NT2/D1 (cell line): ENCODE data around the gene DCLK1.

Experiments used
- DNase-seq: peaks from one replicate; pipeline ENCODE4 v3.0.0-alpha.2; 2011; ENCODE audit warnings: low read depth, low spot score
- H3K27me3 ChIP-seq: 2 replicates; pipeline ENCODE4 v1.6.0; 2011; ENCODE audit warnings: mild to moderate bottlenecking; ENCODE audit not compliant: insufficient read length, insufficient read depth
- H3K36me3 ChIP-seq: 2 replicates; pipeline ENCODE4 v1.6.1; 2011; ENCODE audit warnings: mild to moderate bottlenecking, low read length, mixed read lengths; ENCODE audit not compliant: insufficient read depth, insufficient read length
- H3K4me1 ChIP-seq: 2 replicates; pipeline ENCODE4 v1.5.1; 2011; ENCODE audit not compliant: insufficient read depth, insufficient read length
- H3K4me3 ChIP-seq: 2 replicates; pipeline ENCODE4 v1.5.1; 2011; ENCODE audit warnings: low read depth; ENCODE audit not compliant: insufficient read length
- H3K9ac ChIP-seq: 2 replicates; pipeline ENCODE4 v1.6.0; 2011; ENCODE audit warnings: low read depth; ENCODE audit not compliant: insufficient read length
- H3K9me3 ChIP-seq: 2 replicates; pipeline ENCODE4 v1.5.1; 2011; ENCODE audit warnings: mild to moderate bottlenecking, low read length; ENCODE audit not compliant: insufficient read depth
- SUZ12 ChIP-seq: IDR thresholded peaks from 2 replicates; pipeline ENCODE4 v1.6.1; 2011; ENCODE audit not compliant: insufficient read length, insufficient read depth; ENCODE audit errors: extremely low read depth
- YY1 ChIP-seq: IDR thresholded peaks from 2 replicates; pipeline ENCODE4 v1.6.1; 2011; ENCODE audit not compliant: insufficient read length, insufficient read depth
- ZNF274 ChIP-seq: IDR thresholded peaks from 2 replicates; pipeline ENCODE4 v1.6.1; 2011; ENCODE audit warnings: mild to moderate bottlenecking, low read depth, low read length

DCLK1 gene

DNA sequence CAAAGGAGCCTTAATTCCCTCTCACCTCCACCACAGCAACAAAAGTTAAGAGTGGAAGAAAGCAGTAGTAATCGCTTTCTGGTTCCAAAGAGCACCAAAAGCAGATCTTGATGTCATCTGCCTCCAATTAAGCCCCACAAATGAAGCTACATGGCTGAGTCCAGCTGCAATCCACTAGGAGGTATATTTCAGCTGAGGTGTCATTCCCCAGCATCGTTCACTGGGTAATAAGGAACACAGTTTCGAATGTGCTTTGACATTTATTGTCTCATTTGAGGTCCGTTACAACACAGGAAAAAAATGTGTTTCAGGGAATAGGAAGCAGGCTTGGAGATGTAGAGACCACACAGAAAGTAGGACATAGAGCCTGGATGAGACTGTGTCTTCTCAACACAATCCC is 190.4 kb downstream of the DCLK1 start:
- Histone ChIP-seq H3K36me3 (no peaks in the 10 kb centered on the region), H3K9me3 (peaks cover 11% of the 10 kb centered on the region; the same call in 1 of the 2 replicates), H3K9ac (no peak overlapping the region), H3K4me1 (no peaks in the 10 kb centered on the region), H3K27me3 (no peaks in the 10 kb centered on the region), H3K4me3 (no peak overlapping the region)
- TF ChIP-seq SUZ12, result no peak
- no peak for TF ChIP-seq ZNF274
- TF ChIP-seq YY1, result no peak
- DNase-seq, result no peak

- H3K4me3 ChIP-seq, result no peak overlapping the region
- H3K9ac ChIP-seq, result no peak overlapping the region
- H3K36me3 ChIP-seq, result no peaks in the 10 kb centered on the region
- no peak for DNase-seq
- H3K4me1 ChIP-seq, result no peaks in the 10 kb centered on the region
- no peaks in the 10 kb centered on the region for H3K27me3 ChIP-seq
- no peak for TF ChIP-seq ZNF274
- TF ChIP-seq SUZ12, result no peak
- TF ChIP-seq YY1, result no peak
- H3K9me3 ChIP-seq, result peaks cover 31% of the 10 kb centered on the region
Measured at GRCh38 chr13:35936246-35936978, 194.8 kb downstream of the DCLK1 start.

GRCh38 chr13:35930665-35931631 is 200.2 kb downstream of the DCLK1 start:
- no peaks in the 10 kb centered on the region for H3K4me1 ChIP-seq
- H3K27me3 ChIP-seq, result no peaks in the 10 kb centered on the region
- H3K36me3 ChIP-seq, result no peaks in the 10 kb centered on the region
- TF ChIP-seq YY1 (no peak), ZNF274 (no peak), SUZ12 (no peak)
- no peak overlapping the region for H3K9ac ChIP-seq
- no peak for DNase-seq
- H3K9me3 ChIP-seq, result peaks cover 52% of the 10 kb centered on the region
- H3K4me3 ChIP-seq, result no peak overlapping the region

DNA sequence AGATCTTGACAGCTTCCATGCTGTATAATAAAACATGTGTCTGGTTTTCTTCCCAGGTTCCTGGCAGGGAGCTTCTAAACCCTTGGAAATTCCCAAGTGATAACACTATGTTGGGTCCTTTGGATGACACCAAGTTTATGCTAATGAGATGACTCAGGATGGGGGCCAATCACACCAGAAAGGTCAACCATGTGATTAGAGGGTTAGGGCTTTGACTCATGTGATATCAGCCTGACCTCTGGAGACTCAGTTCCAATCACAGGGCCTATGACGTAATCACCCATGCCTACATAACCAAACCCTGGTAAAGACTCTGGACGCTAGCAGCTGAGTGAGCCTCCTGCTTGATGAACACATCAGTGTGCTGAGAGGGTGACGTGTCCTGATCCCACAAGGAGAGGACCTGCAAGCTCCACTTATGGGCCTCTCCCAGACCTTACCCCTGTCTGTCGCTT is 203.6 kb downstream of the DCLK1 start:
- TF ChIP-seq YY1, result no peak
- TF ChIP-seq ZNF274, result no peak
- TF ChIP-seq SUZ12, result no peak
- H3K4me3 ChIP-seq, result no peak overlapping the region
- peaks cover 33% of the 10 kb centered on the region for H3K9me3 ChIP-seq
- no peaks in the 10 kb centered on the region for H3K27me3 ChIP-seq
- DNase-seq, result no peak
- H3K36me3 ChIP-seq, result no peaks in the 10 kb centered on the region
- H3K4me1 ChIP-seq, result no peaks in the 10 kb centered on the region
- H3K9ac ChIP-seq, result no peak overlapping the region

DNA sequence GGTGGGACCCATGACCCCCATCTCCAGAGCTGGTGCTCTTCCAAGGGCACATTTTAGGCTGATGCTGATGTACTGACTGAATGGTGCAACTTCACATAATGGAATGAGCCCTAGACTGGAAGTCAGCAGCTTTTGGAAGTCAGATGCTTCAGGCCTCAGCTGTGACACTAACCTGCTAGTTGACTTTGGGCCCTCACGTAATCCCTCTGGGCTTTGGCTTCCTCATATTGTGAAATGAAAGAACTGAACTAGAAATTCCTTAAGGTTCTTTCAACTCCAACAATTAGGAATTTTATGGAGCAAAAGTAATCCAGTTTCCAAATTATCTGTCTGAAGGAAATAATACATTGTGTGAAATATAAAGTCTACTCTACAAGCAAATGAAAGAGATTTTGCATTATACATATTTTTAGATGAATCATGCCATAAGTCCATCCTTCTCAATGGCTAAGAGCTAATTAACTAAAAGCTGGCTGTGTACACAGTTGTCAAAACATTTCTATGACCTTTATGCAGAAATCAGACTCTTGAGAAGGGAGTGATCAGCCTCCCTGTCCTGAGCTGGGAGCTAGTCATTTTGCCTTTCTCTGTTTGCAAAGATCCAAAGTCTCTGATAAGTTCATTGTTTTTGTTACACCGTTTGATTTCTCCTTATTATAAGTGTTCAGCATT is 204.2 kb downstream of the DCLK1 start:
- Histone ChIP-seq H3K9me3 (peaks cover 27% of the 10 kb centered on the region), H3K4me1 (no peaks in the 10 kb centered on the region), H3K9ac (no peak overlapping the region), H3K27me3 (no peaks in the 10 kb centered on the region), H3K4me3 (no peak overlapping the region), H3K36me3 (no peaks in the 10 kb centered on the region)
- TF ChIP-seq ZNF274 (no peak), SUZ12 (no peak)
- DNase-seq, result no peak

- TF ChIP-seq ZNF274 (no peak), YY1 (no peak), SUZ12 (no peak)
- DNase-seq, result no peak
- Histone ChIP-seq H3K4me3 (no peak overlapping the region), H3K27me3 (no peaks in the 10 kb centered on the region), H3K9me3 (peaks cover 14% of the 10 kb centered on the region; the same call in 1 of the 2 replicates), H3K4me1 (no peaks in the 10 kb centered on the region), H3K36me3 (no peaks in the 10 kb centered on the region), H3K9ac (no peak overlapping the region)
Measured at GRCh38 chr13:35925669-35926068, 205.5 kb downstream of the DCLK1 start.

DNA sequence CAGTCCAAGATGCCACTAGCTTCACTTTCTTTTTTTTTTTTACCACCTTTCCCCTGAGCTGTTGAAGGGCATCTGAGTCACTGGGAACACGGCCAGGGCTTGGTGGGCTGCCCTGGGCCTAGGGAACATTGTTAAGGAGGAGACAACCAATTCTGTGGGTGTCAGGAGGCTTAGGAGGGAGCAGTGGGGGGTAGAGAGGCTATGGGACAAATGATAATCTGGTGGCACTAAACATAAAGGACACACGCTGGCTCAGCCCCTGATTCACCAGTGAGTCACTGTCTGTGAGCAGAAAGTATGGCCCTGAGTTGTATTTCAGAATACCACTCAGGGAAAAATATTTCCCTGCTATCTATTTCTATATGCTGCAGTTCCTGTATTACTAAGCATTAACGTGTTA is 207.8 kb downstream of the DCLK1 start:
- no peak for DNase-seq
- no peaks in the 10 kb centered on the region for H3K9me3 ChIP-seq
- TF ChIP-seq SUZ12 (no peak), ZNF274 (no peak), YY1 (no peak)
- H3K36me3 ChIP-seq, result no peaks in the 10 kb centered on the region
- peaks cover 2% of the 10 kb centered on the region for H3K4me1 ChIP-seq
- H3K4me3 ChIP-seq, result no peak overlapping the region
- H3K9ac ChIP-seq, result no peak overlapping the region
- H3K27me3 ChIP-seq, result no peaks in the 10 kb centered on the region
